HepG2 (cell line): Measurements from ENCODE around the gene TMCC2. TPM values are rescaled to one million over a fixed set of nuclear protein-coding genes. Genes with fewer than 3 reads are reported as not detected.
A peak's percentile ranks its signal among the peaks of the same experiment; 100 is the strongest.

ENCODE experiments used
- GABPA ChIP-seq, 2 experiments: IDR thresholded peaks; 2 replicates each; pipeline ENCODE4 v1.6.1; 2011 to 2016; ENCODE audit warnings: low read depth in 2 of 2, low read length in 1 of 2, missing biosample characterization in 1 of 2, missing genetic modification characterization in 1 of 2
- HMG20B ChIP-seq: conservative IDR thresholded peaks from 2 replicates; pipeline ENCODE4 v1.6.1; 2016; ENCODE audit warnings: missing genetic modification reagents, missing compliant biosample characterization
- HNF1B ChIP-seq: sonication (generic); formaldehyde crosslinking; IDR thresholded peaks from 2 replicates; pipeline ENCODE4 v1.5.1; 2020; ENCODE audit warnings: mild to moderate bottlenecking, moderate library complexity, missing genetic modification reagents
- HOXD1 ChIP-seq: sonication (generic); formaldehyde crosslinking; IDR thresholded peaks from 2 replicates; pipeline ENCODE4 v1.5.0; 2020; ENCODE audit warnings: missing genetic modification reagents
- MATR3 ChIP-seq: sonication (generic); formaldehyde crosslinking; IDR thresholded peaks from 2 replicates; pipeline ENCODE4 v1.4.0; 2020; ENCODE audit warnings: missing genetic modification reagents
- MXD4 ChIP-seq: IDR thresholded peaks from 2 replicates; pipeline ENCODE4 v1.6.1; 2016; ENCODE audit warnings: mild to moderate bottlenecking, missing biosample characterization, missing genetic modification reagents
- MZF1 ChIP-seq: sonication (generic); formaldehyde crosslinking; IDR thresholded peaks from 2 replicates; pipeline ENCODE4 v1.8.1; 2023; ENCODE audit warnings: mild to moderate bottlenecking, missing genetic modification reagents, borderline replicate concordance
- PATZ1 ChIP-seq: sonication (generic); formaldehyde crosslinking; IDR thresholded peaks from 2 replicates; pipeline ENCODE4 v1.4.0; 2020; ENCODE audit warnings: missing genetic modification reagents
- PCBP2 ChIP-seq: fragments of 200-400 bp; formaldehyde crosslinking; optimal IDR thresholded peaks from 2 replicates; pipeline ENCODE3; 2018; ENCODE audit warnings: low read length, low read depth; ENCODE audit not compliant: poor library complexity, severe bottlenecking
- PRPF4 ChIP-seq: fragments of 200-400 bp; formaldehyde crosslinking; IDR thresholded peaks from 2 replicates; pipeline ENCODE4 v1.6.1; 2016; ENCODE audit warnings: low read length, low read depth; ENCODE audit not compliant: poor library complexity, severe bottlenecking
- ZBTB21 ChIP-seq: sonication (generic); formaldehyde crosslinking; IDR thresholded peaks from 2 replicates; pipeline ENCODE4 v1.4.0; 2020; ENCODE audit warnings: missing genetic modification reagents
- ZNF124 ChIP-seq: sonication (generic); formaldehyde crosslinking; IDR thresholded peaks from 2 replicates; pipeline ENCODE4 v1.4.0; 2020; ENCODE audit warnings: missing genetic modification reagents
- ZNF337 ChIP-seq: sonication (generic); formaldehyde crosslinking; IDR thresholded peaks from 2 replicates; pipeline ENCODE4 v1.5.1; 2020; ENCODE audit warnings: missing genetic modification reagents, low read depth, mild to moderate bottlenecking, borderline replicate concordance
- ZNF451 ChIP-seq: sonication (generic); formaldehyde crosslinking; IDR thresholded peaks from 2 replicates; pipeline ENCODE4 v1.5.0; 2020; ENCODE audit warnings: mild to moderate bottlenecking, missing genetic modification reagents
- ZNF777 ChIP-seq: sonication (generic); formaldehyde crosslinking; IDR thresholded peaks from 2 replicates; pipeline ENCODE4 v1.4.0; 2020; ENCODE audit warnings: missing genetic modification reagents
- ZSCAN21 ChIP-seq: sonication (generic); formaldehyde crosslinking; IDR thresholded peaks from 2 replicates; pipeline ENCODE4 v1.8.0; 2022; ENCODE audit warnings: mild to moderate bottlenecking, missing genetic modification reagents, moderate library complexity, borderline replicate concordance
- ZXDC ChIP-seq: sonication (generic); formaldehyde crosslinking; IDR thresholded peaks from 2 replicates; pipeline ENCODE4 v1.5.0; 2020; ENCODE audit warnings: mild to moderate bottlenecking, missing genetic modification reagents
- polyA plus RNA-seq, 8 experiments: library from polyadenylated mRNA; depleted of rRNA in 3 of 8; stranded (reverse) in 7 of 8; unstranded in 1 of 8; fragments of >200 nt; fragmentation: Illumina TruSeq in 4 of 8; extraction: Trizol in 4 of 8; gene quantifications; 2 replicates each; pipeline versions ENCODE4 v1.2.1 to v1.2.3, GENCODE V29; 2011 to 2016; ENCODE audit warnings: low read depth in 4 of 8, missing spikeins in 1 of 8, mixed read lengths in 1 of 8; ENCODE audit not compliant: insufficient read depth in 1 of 8
- total RNA-seq, 5 experiments: library from RNA; depleted of rRNA; stranded (reverse); fragments of >200 nt; fragmentation: Illumina TruSeq; extraction: Trizol; gene quantifications; 2 replicates each; pipeline ENCODE4 v1.2.3, GENCODE V29; 2016; ENCODE audit warnings: low read depth in 1 of 5
- TF ChIP-seq, protein P1 (sequence below): sonication (generic); formaldehyde crosslinking; conservative IDR thresholded peaks from 2 replicates; pipeline ENCODE4 v1.8.1; 2023; ENCODE audit warnings: missing genetic modification reagents
- TF ChIP-seq, protein P2 (sequence below): sonication (generic); formaldehyde crosslinking; IDR thresholded peaks from 2 replicates; pipeline ENCODE4 v1.5.1; 2020; ENCODE audit warnings: mild to moderate bottlenecking, missing genetic modification reagents, moderate library complexity

The TMCC2 gene
- total and polyA plus RNA-seq, 2 of the 13 experiments (the other 11 are each of a cell fraction or from before 2014, with no cell fraction given), result 0.12 to 0.24 TPM

- TF ChIP-seq GABPA (IDR thresholded peaks at IDR 0.05; ENCODE audit: low read depth, low read length), result no peak
- TF ChIP-seq GABPA (CRISPR knock-in tag; IDR thresholded peaks at IDR 0.05; ENCODE audit: low read depth), result no peak
- TF ChIP-seq ZNF451 (CRISPR knock-in tag), result 0 out of 2 replicates have a peak, but pooled peaks have one; percentile 30
- no peak for TF ChIP-seq ZNF777 (CRISPR knock-in tag)
- TF ChIP-seq MATR3 (CRISPR knock-in tag), result no peak
- no peak for TF ChIP-seq ZXDC (CRISPR knock-in tag)
- no peak for TF ChIP-seq ZBTB21
- no peak for TF ChIP-seq HMG20B (CRISPR knock-in tag)
- TF ChIP-seq HOXD1, result no peak
- TF ChIP-seq PRPF4, result no peak
- TF ChIP-seq, protein P1, sequence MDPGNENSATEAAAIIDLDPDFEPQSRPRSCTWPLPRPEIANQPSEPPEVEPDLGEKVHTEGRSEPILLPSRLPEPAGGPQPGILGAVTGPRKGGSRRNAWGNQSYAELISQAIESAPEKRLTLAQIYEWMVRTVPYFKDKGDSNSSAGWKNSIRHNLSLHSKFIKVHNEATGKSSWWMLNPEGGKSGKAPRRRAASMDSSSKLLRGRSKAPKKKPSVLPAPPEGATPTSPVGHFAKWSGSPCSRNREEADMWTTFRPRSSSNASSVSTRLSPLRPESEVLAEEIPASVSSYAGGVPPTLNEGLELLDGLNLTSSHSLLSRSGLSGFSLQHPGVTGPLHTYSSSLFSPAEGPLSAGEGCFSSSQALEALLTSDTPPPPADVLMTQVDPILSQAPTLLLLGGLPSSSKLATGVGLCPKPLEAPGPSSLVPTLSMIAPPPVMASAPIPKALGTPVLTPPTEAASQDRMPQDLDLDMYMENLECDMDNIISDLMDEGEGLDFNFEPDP (CRISPR knock-in tag), result no peak
- TF ChIP-seq MZF1 (CRISPR knock-in tag), result 0 out of 2 replicates have a peak, but pooled peaks have one; percentile 20
- TF ChIP-seq ZNF337 (CRISPR knock-in tag), result peak; percentile 79; the same call in 1 of the 2 replicates
- 0 out of 2 replicates have a peak, but pooled peaks have one; percentile 48 for TF ChIP-seq ZSCAN21
- no peak for TF ChIP-seq ZNF124 (CRISPR knock-in tag)
- no peak for TF ChIP-seq PCBP2
- TF ChIP-seq MXD4 (CRISPR knock-in tag), result 0 out of 2 replicates have a peak, but pooled peaks have one; percentile 42
- no peak for TF ChIP-seq HNF1B (CRISPR knock-in tag)
- 0 out of 2 replicates have a peak, but pooled peaks have one; percentile 10 for TF ChIP-seq PATZ1
- TF ChIP-seq, protein P2, sequence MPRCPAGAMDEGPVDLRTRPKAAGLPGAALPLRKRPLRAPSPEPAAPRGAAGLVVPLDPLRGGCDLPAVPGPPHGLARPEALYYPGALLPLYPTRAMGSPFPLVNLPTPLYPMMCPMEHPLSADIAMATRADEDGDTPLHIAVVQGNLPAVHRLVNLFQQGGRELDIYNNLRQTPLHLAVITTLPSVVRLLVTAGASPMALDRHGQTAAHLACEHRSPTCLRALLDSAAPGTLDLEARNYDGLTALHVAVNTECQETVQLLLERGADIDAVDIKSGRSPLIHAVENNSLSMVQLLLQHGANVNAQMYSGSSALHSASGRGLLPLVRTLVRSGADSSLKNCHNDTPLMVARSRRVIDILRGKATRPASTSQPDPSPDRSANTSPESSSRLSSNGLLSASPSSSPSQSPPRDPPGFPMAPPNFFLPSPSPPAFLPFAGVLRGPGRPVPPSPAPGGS (CRISPR knock-in tag), result peak; percentile 91
Measured at GRCh38 chr1:205321162-205321958, 93.6 kb downstream of the TMCC2 start, which contains the start of gene NUAK2 (continued).
